Stimulated activated CD8-positive, alpha-beta memory T cell treated with anti-CD3 and anti-CD28 coated beads, Interleukin-15, amount 100 ng/mL, for 4 hours (primary cell): ENCODE results near the gene ITIH1.
"Not testable (repeated sequence)": the region's sequence is repeated elsewhere in the genome, so short reads cannot be mapped to it uniquely, and the experiment has no call there.

Experiments used
- DNase-seq, 2 donors: peaks; one replicate each; pipeline ENCODE4 v3.0.0-alpha.2; 2020; ENCODE audit warnings: low read depth in 2 of 2

ITIH1 gene, protein sequence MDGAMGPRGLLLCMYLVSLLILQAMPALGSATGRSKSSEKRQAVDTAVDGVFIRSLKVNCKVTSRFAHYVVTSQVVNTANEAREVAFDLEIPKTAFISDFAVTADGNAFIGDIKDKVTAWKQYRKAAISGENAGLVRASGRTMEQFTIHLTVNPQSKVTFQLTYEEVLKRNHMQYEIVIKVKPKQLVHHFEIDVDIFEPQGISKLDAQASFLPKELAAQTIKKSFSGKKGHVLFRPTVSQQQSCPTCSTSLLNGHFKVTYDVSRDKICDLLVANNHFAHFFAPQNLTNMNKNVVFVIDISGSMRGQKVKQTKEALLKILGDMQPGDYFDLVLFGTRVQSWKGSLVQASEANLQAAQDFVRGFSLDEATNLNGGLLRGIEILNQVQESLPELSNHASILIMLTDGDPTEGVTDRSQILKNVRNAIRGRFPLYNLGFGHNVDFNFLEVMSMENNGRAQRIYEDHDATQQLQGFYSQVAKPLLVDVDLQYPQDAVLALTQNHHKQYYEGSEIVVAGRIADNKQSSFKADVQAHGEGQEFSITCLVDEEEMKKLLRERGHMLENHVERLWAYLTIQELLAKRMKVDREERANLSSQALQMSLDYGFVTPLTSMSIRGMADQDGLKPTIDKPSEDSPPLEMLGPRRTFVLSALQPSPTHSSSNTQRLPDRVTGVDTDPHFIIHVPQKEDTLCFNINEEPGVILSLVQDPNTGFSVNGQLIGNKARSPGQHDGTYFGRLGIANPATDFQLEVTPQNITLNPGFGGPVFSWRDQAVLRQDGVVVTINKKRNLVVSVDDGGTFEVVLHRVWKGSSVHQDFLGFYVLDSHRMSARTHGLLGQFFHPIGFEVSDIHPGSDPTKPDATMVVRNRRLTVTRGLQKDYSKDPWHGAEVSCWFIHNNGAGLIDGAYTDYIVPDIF

DNA sequence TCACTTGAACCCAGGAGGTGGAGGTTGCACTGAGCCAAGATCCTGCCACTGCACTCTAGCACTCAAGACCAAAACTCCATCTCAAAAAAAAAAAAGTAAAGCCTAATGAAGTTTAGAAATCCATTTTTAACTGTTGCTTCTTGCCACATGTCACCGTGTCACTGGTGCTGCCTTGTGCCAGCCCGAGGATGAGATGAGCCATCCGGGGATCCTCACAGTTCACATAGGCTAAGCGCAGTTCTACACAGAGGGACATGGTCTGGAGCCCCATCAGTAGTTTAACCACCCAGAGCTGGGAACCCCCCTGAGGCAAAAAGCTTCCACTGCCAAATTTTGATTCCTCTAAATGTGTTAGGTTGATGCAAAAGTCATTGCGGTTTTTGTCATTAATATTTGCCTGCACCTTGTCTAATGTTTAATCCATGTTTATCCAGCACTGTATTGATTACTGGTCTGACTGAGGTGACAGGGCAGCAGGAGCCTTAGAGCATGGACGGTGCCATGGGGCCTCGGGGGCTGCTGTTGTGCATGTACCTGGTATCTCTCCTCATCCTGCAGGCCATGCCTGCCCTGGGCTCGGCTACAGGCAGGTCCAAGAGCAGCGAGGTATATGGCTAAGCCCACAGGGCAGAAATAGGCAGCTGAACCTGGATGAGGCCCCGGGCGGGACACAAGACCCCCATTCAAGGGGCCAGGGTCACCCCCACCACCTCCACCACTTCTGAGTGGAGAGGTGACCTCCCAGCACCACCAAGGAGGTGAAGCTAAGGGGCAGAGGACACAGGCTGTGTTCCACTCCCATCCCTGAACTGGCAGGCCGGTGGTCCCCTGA is at the start of gene ITIH1:
TSS of gene ITIH1 (plus strand) at position 473 of the 832 bp plus-strand sequence. CDS start at position 490, 17 bp downstream.
- DNase-seq, result no peak

DNA sequence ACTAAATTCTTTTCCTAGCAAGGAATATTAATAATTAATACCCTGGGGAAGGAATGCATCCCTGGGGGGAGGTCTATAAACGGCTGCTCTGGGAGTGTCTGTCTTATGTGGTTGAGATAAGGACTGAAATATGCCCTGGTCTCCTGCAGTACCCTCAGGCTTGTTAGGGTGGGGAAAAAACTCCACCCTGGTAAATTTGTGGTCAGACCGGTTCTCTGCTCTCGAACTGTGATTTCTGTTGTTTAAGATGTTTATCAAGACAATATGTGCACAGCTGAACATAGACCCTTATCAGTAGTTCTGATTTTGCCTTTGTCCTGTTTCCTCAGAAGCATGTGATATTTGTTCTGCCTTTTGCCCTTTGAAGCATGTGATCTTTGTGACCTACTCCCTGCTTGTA is 48.6 kb upstream of the ITIH1 start:
- DNase-seq, result not testable (repeated sequence)

DNA sequence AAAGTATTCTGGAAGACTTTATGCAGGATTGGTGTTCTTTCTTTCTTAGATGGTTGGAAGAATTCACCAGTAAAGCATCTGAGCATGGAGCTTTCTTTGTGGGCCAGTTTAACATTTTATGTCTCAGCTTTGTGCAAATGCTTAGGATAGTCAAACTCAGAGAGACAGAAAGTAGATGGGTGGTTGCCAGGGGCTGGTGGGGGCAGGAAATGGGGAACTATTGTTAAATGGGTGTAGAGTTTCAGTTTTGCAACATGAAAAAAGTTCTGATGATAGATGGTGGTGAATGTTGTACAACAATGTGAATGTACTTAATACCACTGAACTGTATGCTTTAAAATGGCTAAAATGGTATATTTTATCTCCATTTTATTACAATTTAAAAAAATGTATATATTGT is 46.7 kb upstream of the ITIH1 start:
- no peak for DNase-seq

DNA sequence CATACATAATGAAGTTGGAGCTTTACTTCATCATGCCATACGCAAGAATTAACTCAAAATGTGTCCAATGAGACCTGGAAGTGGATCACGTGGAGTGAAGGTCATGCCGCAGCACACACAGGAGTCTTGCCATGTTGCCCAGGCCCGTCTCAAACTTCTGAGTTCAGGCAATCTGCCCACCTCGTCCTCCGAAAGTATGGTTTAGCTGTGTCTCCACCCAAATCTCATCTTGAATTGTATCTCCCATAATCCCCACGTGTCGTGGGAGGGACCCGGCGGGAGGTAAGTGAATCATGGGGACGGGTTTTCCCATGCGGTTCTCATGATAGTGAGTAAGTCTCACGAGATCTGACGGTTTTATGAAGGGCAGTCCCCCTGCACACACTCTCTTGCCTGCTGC is 45.8 kb upstream of the ITIH1 start:
- DNase-seq, result no peak

DNA sequence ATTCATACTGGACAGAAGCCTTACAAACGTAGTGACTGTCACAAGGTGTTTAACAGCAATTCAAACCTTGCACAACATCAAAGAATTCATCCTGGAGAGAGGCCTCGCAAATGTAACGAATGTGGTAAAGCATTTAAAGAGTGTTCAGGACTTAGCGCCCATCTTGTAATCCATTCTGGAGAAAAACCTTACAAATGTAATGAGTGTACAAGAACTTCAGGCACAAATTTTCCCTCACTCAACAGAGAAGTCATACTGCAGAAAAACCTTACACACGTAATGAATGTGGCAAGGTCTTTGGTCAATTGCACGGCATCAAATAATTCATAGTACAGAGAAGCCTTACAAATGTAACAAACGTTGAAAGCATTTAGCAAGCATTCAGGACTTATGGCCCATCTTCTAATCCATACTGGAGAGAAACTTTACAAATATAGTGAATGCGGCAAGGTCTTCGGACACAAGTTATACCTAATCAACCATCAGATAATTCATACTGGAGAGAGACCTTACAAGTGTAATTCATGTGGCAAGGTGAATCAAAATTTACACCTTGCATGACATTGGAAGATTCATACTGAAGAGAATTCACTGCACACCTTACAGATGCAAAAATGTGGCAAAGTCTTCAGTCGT is 44.0 kb upstream of the ITIH1 start:
- DNase-seq, result no peak

DNA sequence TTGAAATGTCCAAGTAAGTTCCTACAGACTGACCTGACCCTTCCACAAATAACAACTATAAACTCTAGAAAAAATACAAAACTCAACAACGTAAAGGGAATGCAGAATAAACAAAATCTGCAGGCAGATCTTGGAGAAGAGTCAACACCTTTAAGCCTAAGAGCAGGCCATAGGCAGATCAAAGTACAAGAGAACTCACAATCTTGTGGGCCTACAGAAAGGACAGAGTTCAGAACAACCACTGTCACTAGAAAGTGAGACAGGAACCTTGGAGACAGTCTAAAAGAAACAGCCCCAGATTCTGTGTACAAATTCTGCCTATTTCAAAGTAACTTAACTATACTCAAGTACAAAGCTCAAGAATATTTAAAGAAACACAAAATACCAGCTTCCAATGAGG is 37.7 kb upstream of the ITIH1 start:
- no peak for DNase-seq

DNA sequence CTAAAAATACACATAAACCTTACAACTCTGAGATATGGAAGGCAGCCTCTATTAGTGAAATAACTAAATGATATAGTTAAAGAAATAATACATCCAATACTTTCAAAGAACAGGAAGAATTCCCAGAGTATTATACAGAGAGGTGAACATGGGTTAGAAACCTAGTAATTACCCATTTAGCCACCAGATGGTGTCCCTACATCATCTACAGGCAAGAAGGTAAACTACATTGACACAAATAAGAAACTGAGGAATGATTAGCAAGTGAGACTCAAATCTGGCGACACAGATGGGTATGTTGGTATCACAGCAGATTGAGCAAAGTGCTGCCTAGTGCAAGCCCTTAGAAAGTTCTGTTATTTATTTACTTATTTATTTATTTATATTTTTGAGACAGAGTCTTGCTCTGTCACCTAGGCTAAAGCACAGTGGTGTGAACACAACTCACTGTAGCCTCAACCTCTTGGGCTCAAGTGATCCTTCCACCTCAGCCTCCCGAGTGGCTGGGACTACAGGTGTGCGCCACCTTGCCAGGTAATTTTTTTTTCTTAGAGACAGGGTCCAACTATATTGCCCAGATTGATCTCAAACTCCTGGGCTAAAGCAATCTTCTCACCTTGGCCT is 34.9 kb upstream of the ITIH1 start:
- DNase-seq, result no peak

DNA sequence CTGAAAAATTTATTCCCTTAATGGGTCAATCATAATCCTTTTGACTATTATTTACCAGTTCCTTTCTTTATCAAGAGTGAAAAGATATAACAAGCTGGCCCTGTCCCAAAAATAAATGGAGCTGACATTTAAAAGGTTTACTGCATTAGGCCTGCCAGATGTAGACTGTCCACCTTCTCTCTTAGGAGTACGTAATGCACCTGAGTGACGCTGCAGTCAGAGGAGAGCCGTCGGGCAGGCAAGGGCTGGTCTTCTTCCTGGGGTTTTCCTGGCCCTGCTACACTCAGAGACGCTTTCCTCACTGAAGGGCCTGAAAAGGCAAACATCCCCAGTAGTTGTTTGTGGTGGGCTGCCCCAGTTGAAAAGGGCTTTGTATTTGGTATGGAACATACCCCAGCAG is 34.2 kb upstream of the ITIH1 start:
- no peak for DNase-seq

DNA sequence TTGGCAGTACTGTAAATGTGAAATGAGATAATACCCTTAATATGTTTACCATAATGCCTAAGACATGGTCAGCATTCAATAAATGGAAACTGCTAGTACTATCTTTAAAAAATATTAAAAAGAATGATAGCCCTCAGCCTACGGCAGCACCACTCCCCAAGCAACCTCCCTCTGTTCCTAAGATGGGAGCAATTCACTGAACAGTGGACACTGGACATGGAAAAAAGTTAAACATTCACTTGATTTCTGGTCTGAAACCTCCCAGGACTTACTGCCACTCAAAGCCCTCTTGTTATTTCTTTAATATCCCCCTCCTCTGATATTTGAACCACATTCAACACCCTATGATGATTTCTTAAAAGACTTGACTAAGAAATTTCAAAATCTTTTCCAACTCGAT is 33.7 kb upstream of the ITIH1 start:
- DNase-seq, result no peak

DNA sequence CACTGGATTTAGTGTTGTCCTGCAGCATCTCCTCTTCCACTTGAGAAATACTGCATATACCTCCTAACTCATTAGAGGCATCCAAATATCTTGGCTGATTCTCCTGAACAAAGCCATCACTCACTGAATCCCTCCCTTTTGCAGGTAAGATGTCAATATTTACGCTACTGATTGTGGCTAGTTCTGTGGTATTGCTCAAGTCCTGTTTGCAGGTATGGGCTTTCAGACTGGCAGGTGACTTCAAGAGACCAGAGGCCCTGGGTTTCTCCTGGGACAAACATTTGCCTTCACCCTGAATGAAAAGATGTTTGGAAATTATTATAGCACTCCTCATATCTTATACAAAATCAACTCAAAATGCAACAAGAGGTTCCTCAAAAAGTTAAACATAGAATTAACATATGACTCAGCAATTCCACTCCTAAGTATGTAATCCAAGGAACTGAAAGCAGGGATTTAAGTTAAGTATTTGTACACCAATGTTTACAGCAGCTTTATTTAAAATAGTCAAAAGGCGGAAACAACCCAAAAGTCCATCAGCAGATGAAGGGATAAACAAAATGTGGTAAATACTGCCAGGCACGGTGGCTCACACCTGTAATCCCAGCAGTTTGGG is 25.2 kb upstream of the ITIH1 start:
- DNase-seq, result no peak

DNA sequence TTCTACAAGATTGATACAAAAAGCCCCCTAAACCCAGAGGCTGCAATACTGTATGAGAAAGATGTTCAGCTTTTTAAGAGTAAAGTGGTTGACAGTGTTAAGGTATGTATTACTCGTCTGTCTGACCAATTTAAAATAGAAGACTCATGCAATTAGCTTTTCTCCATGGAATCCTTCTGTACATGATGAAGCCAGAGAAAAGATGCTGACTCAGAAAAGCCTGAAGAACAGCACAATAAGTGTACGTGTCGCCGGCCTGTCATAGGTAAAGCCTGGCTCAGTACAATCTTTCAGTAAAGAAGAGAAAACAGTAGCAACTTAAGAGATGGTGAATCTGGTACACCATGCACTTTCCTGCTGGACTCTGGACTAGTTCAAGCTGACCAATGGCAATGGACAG is 23.0 kb upstream of the ITIH1 start:
- no peak for DNase-seq

DNA sequence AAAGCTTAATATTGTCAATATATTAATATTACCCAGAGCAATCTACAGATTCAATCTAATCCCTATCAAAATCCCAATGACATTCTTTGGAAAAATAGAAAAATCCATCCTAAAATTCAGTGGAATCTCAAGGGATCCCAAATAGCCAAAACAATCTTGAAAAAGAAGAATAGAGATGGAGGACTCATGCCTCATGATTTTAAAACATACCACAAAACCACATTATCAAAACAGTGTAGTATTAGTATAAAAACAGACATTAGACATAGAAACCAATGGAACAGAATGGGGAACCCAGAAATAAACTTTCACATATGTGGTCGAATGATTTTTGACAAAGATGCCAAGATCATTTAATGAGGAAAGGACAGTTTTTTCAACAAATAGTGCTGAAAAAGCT is 21.3 kb upstream of the ITIH1 start:
- DNase-seq, result no peak

DNA sequence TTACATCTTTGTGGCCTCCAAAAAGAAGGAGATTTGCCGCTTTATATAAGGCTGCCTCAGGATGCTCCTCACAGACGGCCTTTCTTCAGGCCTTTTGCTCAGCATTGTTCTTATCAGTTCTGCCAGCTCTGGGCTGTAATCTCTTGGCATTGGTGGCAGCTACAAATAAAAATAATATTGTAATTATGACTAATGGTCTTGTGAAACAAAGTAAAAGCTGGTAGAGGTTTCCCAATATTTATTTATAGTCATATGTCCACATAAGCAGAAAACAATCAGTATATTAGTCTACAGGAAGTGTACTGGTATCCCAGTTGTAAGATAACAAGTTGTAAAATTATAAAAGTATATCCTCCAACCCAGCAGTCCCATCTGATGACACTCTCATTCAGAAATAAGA is 13.9 kb upstream of the ITIH1 start:
- DNase-seq, result no peak

DNA sequence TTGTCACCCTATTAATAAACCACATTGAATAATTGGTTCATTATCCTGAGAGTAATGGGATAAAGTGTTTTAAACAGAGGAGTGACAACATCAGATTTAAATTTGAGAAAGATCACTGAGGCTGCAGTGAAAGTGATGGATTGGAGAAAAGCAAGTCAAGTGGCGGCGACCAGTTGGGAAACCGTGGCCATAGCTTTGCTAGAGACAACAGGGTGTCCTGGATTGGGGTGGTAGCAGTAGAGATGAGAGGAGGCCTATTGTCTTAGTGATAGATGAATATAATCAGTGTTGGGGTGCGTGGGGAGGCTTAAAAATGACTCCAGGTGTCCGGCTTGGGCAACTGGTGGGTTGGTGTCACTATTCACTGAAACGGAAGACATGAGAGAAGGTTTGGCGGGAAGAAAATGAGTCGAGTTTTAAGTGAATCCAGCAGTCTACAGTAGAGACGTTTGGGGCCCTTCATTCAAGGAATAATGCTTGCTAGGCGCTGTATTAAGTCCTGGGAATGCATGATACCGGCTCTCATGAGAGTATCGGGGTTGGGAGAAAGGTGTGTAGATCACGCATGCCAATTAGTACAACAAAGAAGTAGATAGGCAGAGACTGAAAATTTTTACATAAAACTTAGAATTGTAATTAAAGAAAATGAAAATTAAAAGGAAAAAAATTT is 7.5 kb upstream of the ITIH1 start:
- DNase-seq, result no peak

DNA sequence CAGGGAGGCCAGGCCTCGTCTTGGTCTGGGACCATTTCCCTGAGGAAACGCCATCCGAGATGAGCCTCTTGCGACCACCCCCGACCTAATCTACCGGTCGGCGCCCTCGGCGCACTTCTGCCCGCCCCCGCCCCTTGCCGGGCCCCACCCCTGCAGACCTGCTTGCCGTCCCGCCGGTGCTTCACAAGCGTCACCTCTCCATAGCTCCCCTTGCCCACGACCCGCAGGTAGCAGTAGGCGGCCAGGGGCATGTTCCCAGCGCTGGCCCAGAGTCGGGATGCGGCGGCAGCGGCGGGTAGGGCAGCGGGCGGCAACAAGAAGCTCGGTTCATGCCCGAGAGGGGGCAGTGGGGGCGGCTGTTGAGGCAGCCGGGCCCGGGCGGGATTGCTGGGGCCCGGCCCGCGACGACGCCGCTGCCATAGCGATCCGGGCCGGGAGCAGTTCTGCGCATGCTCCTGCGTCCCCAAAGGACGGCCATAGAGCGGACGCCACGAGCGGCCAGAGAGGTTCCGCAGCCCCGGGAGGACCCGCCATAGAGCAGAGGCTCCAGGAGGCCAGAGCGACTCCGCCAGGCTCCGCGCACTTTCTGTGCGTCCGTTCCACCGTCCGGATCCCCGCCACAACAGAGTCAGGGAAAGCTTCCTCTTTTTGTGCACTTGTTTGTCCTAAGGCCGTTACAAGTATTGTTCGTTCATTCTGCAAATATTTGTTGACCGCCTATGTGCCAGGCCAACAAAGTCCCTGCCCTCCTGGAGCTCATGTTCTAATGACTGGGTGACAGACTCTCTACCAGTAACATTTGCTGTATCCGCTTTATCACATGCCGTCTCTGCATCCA is 6.7 kb upstream of the ITIH1 start, which contains the start of gene NEK4:
TSS of gene NEK4 (minus strand) at position 445 of the 838 bp plus-strand sequence. CDS start at position 251, 194 bp downstream.
- DNase-seq, result peak; percentile 66 to 75

DNA sequence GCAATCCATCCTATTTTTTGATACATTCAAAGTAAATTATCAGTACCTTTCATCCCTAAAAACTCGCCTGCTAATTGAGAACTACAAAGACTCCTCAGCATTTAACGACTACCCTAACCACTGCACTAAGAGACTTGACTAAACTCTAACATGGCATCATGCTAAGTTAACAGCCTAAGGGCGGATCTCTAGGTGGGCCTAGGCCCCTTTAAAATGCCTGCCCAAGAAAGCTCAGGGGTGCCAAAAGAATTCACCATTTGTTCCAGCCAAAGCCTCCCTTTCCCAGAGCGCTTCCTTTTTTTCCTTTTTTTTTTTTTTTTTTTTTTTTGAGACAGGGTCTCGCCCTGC is 6.1 kb upstream of the ITIH1 start:
- DNase-seq, result no peak

DNA sequence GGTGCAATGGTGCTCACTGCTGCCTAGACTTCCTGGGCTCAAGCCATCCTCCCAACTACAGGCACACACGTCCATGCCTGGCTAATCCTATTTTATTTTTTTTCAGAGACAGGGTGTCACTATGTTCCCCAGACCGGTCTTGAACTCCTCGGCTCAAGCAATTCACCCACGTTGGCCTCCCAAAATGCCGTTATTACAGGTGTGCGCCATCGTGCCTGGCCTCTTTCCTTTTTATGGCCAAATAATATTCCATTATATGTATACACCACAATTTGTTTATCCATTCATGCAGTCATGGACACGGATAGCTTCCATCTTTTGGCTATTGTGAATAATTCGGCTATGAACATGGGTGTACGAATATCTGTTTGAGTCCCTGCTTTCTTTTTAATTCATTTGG is 5.7 kb upstream of the ITIH1 start:
- DNase-seq, result no peak

DNA sequence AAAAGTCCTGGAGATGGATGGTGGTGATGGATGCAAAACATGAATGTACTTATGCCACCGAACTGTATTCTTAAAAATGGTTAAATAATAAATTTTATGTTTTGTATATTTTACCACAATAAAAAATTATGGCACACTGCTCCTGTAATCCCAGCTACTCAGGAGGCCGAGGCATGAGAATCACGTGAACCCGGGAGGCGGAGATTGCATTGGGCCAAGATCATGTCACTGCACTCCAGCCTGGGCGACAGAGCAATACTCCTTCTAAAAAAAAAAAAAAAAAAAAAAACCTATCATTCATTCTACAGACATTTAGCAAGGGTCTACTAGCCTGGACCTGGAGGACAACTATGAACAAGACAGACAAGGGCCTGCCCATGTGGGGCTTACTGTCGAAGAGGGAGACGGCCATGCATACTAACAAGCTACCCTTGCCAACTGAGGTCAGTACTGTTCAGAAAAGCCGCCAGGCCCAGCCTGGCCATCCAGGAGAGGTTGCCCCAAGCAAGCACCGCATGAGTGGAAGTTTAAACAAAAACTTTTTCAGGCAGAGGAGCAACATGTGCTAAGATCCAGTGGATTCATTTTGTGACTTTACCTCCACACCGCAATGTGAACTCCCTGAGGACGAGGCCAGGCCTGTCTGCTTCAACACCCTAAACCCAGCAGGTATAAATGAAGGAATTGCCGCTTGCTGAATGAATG is 3.9 kb upstream of the ITIH1 start:
- DNase-seq, result no peak
